ENCODE results near the gene ACER2. TPM values are rescaled to one million over a fixed set of nuclear protein-coding genes. Genes with fewer than 3 reads are reported as not detected.
"Not testable (repeated sequence)": the region's sequence is repeated elsewhere in the genome, so short reads cannot be mapped to it uniquely, and the experiment has no call there.

ACER2 gene
- 3.4 TPM for total RNA-seq
- long read RNA-seq, result 0 reads

DNA sequence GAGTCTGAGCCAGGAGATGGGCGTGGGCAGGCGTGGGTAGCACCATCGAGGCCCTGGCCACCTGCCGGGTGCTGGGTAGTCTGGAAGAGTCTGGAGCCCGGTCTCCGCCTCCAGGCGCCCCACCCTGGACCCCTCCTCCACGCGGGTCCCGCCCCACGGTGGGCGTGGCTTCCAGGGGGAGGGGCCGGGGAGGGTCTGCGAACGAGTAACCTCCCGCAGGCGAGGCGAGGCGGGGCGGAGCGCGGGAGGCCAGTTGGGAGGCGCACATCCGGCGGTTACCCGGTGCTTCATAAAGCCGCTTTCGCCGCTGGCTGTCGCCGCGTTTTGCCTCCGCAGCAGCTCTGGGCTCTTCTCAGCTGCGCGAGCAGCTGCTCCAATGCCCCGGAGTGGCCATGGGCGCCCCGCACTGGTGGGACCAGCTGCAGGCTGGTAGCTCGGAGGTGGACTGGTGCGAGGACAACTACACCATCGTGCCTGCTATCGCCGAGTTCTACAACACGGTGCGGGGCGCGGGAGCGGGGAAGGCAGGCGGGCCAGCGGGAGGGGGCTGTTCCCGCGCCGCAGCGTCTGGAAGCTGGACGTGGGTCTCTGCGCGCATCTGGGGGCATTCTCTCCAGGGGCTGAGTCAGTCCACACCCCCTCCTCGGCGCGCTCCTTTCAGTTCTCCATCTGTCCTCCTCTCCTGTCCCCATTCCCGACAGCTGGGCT lies at the start of gene ACER2:
TSS of gene ACER2 (plus strand) at position 317 of the 708 bp plus-strand sequence. CDS start at position 393, 76 bp downstream.
- intact Hi-C loops (cut with micrococcal nuclease), result loop anchor here (10.0 kb wide), 1 partner anchor 64 kb away; no protein-coding TSS in a partner anchor
- DNase-seq (peak; percentile 98), ATAC-seq (peak; percentile 99)

DNA sequence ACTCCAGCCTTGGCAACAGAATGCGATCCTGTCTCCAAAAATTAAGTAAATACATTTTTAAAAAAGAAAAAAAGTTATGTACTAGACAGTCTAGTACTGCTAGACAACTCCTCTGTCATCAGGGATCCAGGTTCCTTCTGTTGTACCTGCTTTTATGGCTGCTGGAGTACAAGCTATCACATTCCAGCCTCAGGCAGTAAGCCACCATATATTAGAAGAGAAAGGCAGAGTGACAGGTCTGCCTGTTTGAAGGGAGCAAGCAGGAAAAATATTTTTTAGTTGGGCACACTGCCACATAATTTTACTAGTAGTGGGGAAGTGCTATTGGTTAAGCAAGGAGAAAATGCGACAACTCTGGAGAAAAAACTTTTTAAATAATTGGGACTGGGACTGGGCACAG lies 39.7 kb upstream of the ACER2 start:
- intact Hi-C loops (cut with micrococcal nuclease), result no loop called here
- DNase-seq (no peak), ATAC-seq (no peak)

DNA sequence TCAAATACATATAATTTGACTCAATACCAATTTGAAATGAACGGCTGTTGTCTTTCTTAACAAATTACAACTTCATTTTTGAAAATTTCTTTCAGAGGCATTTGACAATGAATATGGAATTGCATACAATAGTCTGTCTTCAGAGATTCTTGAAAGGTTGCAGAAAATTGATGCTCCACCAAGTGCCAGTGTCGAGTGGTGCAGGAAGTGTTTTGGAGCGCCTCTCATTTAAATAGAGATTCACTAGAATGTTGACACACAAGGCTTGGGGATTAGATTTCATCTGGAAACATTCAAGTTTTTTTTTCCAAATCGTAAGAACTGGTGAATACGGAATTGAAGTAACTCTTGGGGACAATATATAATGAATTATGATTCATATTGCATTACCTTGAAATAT lies 36.9 kb upstream of the ACER2 start:
- intact Hi-C loops (cut with micrococcal nuclease), result no loop called here
- ATAC-seq, result no peak
- DNase-seq, result no peak

DNA sequence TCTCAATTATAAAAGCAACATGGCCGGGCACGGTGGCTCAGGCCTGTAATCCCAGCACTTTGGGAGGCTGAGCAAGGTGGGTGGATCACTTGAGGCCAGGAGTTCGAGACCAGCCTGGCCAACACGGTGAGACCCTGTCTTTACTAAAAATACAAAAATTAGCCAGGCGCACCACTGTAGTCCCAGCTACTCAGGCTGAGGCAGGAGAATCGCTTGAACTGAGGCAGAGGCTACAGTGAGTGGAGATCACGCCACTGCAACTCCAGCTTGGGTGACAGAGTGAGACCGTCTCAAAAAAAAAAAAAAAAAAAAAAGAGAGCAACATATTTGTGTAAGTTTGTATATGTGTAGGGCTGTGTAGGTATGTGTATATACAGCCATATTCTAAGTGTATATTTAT lies 36.2 kb upstream of the ACER2 start:
- DNase-seq, result no peak
- intact Hi-C loops (cut with micrococcal nuclease), result no loop called here
- ATAC-seq, result no peak

DNA sequence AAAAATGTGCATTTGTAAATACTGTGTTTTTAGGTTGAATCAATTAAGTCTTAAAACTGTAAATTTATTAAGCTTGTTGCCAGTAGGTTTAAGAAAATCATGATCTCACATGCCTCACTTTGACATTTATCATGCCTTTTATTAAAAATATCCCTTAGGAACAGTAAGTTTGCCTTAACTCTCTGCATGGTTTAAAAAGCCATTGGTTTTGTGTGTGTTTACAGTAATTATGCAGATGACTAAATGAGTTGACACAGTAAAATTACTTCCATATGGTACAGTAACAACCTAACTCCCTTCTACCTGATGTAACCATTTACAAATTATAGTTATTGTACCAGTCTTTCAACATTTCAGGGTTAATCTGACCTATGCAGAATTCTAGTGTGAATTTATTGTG lies 35.3 kb upstream of the ACER2 start:
- no peak for DNase-seq
- intact Hi-C loops (cut with micrococcal nuclease), result no loop called here
- no peak for ATAC-seq

DNA sequence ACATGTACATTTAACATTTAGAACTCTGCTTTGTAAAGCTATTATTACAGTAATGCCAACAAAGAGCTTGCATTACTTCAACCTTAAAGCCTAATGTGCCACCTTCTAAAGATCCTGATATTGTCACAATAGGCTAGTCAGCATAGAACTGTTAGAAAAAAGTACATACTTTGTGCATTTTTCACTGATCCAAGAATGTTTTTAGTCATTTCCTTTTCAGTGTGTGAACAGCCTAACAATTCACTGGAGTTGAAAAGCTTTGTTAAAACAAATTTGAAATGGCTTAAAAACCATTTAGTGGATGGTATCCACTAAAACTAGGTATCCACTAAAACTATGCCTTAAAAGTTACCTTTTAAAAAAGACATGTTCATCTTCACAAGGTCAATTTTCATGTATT lies 33.3 kb upstream of the ACER2 start:
- intact Hi-C loops (cut with micrococcal nuclease), result no loop called here
- DNase-seq (no peak), ATAC-seq (no peak)

DNA sequence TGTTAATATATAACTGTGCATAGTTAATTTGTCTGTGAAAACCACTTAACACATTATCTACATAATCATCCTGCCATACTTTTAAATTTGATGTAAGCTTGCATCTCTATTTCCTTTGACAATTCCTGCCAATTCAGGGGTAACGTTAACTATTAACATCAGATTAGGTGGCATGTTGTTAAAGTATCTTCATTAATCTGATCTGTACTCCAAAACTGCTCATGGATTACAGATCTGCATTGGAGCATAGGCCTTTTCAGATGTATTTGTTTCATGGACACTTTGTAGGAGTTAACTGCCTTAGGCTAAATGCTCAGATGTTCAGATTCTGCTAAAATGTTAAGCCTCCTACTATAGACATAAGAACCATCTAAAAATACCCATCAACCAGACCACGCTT lies 31.9 kb upstream of the ACER2 start:
- intact Hi-C loops (cut with micrococcal nuclease), result no loop called here
- DNase-seq (no peak), ATAC-seq (no peak)

DNA sequence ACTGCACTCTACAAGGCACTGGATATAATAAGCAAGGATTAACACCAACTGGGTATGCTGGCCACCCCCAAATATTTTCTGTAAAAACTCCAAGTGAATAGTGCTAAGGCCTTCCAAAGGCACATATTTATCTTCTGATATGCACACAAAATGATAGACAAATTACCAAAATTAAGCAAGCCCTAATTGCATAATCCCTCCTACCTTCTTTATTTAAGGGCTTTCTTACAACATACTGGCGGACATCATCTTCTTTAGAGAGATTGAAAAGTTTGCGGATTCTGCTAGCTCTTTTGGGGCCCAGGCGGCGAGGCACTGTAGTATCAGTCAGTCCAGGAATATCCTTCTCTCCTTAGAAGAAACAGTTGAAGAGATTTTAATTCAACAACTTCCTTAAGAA lies 30.6 kb upstream of the ACER2 start:
- intact Hi-C loops (cut with micrococcal nuclease), result no loop called here
- no peak for DNase-seq
- ATAC-seq, result no peak

DNA sequence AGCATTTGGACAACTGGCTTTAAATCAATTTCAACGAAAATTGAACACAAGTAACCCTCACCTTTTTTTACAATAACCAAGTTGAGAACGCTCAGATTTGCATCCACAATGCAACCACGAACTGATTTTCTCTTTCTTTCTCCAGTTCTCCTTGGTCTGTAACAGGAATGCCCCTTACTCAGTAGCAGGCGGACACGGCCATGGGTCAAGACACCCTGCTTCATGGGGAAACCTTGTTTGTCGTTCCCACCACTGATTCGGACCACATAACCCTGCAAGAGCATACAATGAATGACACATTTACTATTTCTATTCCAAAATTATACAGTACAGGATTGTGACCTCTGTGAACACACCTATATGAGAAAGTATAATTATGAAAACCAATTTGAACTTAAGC lies 30.2 kb upstream of the ACER2 start:
- DNase-seq (no peak), ATAC-seq (no peak)
- intact Hi-C loops (cut with micrococcal nuclease), result no loop called here

DNA sequence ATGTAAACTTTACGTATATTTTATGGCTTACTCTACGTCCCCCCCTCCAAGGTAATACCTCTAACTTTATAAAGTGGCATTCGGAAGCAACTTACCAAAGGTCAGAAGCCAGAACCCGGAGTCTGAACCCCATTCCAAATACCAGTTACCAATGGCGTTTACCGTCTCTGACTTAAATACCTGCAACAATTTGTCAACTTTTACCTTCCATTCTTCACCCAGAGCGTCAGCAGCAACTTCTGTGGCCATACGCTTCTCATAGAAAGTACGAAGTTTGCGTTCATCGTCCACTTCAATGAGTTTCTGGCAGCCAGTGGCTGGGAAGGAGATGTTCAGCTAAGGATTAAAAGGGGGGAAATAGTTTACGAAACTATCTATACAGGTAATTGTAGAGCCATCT lies 29.5 kb upstream of the ACER2 start:
- no peak for ATAC-seq
- intact Hi-C loops (cut with micrococcal nuclease), result no loop called here
- no peak for DNase-seq

DNA sequence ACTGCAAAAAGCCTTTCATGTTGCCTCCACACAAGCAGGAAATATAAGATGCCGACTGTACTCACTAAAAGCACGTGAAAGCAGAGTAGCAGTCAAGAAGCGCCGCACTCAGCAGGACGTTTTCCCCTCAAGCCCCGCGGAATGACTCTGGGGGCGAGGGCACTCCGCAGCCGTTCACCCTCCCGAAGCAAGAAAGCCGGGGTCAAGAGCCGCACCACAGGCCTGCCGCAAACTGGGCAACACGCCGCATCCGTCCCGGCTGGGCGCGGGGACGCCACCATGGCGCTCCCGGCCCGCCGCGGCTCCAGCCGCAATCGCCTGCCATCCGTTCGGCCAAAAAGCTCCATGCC lies 29.1 kb upstream of the ACER2 start:
- ATAC-seq (peak; percentile 64), DNase-seq (no peak)
- intact Hi-C loops (cut with micrococcal nuclease), result loop anchor here (2.0 kb wide), 1 partner anchor 77 kb away; no protein-coding TSS in a partner anchor

DNA sequence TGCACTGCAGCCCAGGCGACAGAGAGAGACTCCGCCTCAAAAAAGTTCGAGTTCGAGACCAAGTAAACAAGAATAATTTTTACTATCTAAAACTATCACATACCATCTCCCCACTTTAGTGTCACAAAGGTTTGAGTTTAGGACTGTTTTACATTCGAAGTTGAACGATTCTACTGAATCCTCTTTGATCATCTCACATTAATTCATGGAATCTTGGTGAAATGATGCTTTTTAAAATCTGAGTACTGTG lies 28.1 kb upstream of the ACER2 start:
- no peak for DNase-seq
- ATAC-seq, result no peak
- intact Hi-C loops (cut with micrococcal nuclease), result loop anchor here (2.0 kb wide), 1 partner anchor 76 kb away; no protein-coding TSS in a partner anchor

DNA sequence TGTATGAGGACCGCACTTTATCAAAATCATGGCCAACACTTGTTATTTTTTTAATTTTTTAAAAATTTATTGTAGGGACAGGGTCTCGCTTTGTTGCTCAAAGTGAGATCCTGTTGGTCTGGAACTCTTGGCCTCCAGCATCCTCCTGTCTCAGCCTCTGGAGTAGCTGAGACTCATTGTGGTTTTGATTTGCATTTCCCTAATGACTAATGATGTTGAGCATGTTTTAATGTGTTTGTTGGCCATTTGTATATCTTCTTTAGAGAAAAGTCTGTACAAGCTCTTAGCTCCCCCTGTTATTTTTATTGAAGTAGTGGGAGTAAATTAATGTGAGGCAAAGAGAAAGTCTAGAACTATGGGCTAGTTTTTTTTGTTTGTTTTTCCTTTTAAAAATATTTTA lies 27.2 kb upstream of the ACER2 start:
- ATAC-seq (no peak), DNase-seq (no peak)
- intact Hi-C loops (cut with micrococcal nuclease), result loop anchor here (2.0 kb wide), 1 partner anchor 75 kb away; no protein-coding TSS in a partner anchor

DNA sequence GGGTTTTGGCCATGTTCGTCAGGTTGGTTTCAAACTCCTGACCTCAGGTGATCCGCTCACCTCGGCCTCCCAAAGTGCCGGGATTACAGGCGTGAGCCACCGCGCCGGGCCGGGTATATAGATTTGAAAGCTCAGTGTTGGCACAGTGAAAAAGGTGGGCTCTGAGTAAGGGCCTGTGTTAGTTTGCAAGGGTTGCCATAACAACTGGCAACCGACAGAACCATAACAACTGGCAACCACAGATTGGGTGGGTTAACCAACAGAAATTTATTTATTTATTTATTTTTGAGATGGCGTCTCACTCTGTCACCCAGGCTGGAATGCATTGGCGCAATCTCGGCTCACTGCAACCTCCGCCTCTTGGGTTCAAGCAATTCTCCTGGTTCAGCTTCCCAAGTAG lies 23.6 kb upstream of the ACER2 start:
- ATAC-seq; DNase-seq; intact Hi-C loops (cut with micrococcal nuclease): not testable (repeated sequence)

DNA sequence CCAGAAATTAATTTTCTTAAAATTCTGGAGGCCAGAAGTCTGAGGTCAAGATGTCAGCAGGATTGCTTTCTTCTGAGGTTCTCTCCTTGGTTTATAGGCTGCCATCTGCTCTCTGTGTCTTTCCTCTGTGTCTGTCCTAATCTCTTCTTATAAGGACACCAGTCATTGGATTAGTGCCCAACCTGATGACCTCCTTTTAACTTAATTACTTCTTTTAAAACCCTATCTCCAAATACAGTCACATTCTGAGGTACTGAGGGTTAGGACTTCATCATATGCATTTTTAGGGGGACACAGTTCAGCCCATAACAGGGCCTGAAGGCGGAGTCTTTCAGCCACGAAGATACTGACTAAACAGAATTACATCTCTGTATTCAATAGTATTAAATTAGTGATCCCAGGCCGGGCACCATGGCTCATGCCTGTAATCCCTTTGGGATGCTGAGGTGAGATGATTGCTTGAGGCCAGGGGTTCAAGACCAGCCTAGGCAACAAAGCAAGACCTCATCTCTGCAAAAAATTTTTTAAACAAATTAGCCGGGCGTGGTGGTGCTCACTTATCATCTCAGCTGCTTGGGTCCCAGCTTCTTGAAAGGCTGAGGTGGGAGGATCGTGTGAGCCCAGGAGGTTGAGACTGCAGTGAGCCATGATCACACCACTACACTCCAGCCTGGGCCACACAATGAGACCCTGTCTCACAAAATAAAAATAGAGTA lies 22.9 kb upstream of the ACER2 start:
- intact Hi-C loops (cut with micrococcal nuclease), result no loop called here
- DNase-seq (no peak), ATAC-seq (no peak)

DNA sequence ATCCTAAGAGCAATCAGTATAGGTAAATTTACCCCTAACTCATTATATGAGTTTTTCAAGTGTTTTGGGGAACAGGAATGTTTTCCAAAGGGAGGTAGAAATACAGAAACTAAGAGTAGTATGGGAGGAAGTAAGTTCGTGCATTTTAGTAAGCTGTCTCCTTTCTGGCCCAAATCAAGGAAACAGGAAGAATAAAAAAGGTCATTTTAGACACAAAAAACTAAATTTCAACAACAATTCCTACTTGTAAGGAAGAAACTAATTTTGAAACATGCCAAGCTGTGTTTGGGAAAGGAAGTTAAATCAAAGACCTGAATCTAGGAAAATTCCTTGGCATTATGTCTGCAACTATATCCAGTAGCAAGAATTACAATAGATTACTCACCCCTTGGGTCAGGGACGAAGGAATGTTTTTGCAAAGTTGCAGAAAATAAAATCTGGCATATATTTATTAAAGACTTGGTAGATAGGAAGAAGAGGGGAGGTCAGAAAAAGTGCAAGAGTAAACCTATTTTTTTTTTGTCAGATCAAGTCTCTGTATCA lies 22.2 kb upstream of the ACER2 start:
- ATAC-seq (no peak), DNase-seq (no peak)
- intact Hi-C loops (cut with micrococcal nuclease), result no loop called here

DNA sequence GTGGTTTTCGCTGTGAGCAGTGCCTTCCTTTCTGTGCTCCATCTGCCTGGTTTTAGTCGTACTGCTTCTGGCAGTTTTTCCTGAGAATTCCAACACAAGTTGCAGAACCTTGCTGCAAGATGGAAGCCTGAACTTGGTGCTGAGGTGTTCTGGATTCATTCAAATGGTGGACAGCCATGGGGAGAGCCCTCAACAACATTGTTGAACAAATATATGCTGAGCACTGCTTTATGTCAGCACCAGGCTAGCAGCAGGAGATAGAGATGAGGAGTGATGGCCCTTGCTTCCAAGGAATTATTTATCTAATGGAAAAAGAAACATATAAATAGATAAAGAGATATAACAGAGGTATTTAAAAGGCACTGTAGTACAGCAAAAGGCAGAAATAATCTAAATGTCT lies 21.5 kb upstream of the ACER2 start:
- intact Hi-C loops (cut with micrococcal nuclease), result no loop called here
- ATAC-seq (no peak), DNase-seq (no peak)

DNA sequence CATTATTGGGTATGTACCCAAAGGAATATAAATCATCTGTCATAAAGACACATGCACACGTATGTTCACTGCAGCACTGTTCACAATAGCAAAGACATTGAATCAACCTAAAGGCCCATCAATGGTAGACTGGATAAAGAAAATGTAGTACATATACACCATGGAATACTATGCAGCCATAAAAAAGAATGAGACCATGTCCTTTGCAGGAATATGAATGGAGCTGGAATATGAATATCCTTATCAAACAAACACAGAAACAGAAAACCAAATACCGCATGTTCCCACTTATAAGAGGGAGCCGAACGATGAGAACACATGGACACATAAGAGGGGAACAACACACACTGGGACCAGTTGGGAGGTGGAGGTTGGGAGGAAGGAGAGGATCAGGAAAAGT lies 19.3 kb upstream of the ACER2 start:
- intact Hi-C loops (cut with micrococcal nuclease); ATAC-seq; DNase-seq: not testable (repeated sequence)

DNA sequence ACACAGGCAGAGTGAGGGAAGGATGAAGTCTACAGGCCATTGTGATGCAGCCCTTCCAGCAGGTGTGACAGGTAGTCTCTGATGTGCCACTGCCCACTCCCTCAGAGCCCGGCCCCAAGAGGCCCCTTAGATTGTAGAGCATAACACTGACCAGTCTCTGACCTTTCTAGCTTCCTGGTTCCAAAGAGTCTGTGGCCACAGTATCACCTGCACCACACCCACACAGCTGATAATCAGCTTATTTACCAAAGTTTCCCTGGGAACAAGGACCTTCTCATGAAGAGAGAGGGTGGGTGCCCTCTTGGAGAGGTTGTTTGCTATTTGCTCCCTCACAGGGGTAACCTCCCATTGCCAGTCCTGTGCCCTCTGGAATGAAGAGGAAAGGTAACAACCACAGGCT lies 11.0 kb upstream of the ACER2 start:
- no peak for ATAC-seq
- no peak for DNase-seq
- intact Hi-C loops (cut with micrococcal nuclease), result no loop called here

DNA sequence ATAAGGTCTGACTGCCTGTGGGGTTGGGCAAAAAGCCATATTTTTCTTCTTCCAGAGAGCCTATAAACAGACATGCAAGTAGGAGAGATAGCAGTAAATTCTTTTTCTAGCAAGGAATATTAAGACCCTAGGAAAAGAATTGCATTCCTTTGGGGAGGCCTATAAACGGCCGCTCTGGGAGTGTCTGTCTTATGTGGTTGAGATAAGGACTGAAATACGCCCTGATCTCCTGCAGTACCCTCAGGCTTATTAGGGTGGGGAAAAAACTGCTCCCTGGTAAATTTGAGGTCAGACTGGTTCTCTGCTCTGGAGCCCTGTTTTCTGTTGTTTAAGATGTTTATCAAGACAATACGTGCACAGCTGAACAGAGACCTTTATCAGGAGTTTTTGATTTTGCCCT lies 5.6 kb upstream of the ACER2 start:
- not testable (repeated sequence) for ATAC-seq, DNase-seq
- intact Hi-C loops (cut with micrococcal nuclease), result loop anchor here (10.0 kb wide), 1 partner anchor 58 kb away; no protein-coding TSS in a partner anchor

Data from left ventricle myocardium superior (tissue), 1 donor.